ENCODE measurements around the gene SEC16B. TPM values are rescaled to one million over a fixed set of nuclear protein-coding genes. Genes with fewer than 3 reads are reported as not detected.

Gene SEC16B
- total and polyA plus RNA-seq, 9 of the 15 experiments (the other 6 are each of a cell fraction or from before 2014, with no cell fraction given): not detected

DNA sequence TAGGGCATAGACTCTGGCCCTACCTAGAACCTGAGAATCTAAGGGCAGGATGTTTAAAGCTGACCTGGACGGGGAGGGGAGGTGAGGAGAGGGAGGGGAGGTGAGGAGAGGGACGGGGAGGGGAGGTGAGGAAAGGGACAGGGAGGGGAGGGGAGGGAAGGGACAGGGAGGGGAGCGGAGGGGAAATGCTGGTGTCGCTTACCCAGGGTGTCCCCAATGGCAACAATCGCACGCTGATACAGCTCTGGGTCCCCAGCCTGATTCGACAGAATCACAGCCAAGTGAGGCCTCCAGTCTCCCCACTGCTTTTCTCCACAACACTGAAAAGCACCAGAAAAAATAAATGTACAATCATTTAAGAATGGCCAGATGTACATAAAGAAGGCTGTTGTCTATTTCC is 22.2 kb downstream of the SEC16B start:
- H3K4me1 ChIP-seq (replicated peaks in 1 of 2; ENCODE audit: control insufficient read depth in 2 of 2, insufficient read depth in 2 of 2, low read length in 2 of 2): no peaks in the 10 kb centered on the region
- BruUV-seq (replicated peaks): no TSS peak
- H3K4me3 ChIP-seq: no peak overlapping the region
- intact Hi-C loops (cut with micrococcal nuclease) (loop anchor here (2.0 to 10.0 kb wide), 3 partner anchors 335 to 1000 kb away; no protein-coding TSS in a partner anchor), in situ Hi-C loops (cut with MboI) (loop anchor here (25.0 kb wide), 1 partner anchor 1385 kb away; no protein-coding TSS in a partner anchor)
- H3K27me3 ChIP-seq (ENCODE audit: control insufficient read depth in 2 of 2, insufficient read depth in 2 of 2, low read length in 2 of 2): peaks cover 0 to 7% of the 10 kb centered on the region in 2 experiments; a peak in 1 of 5 replicates
- H3K36me3 ChIP-seq (ENCODE audit: control insufficient read depth, insufficient read depth, low read length): no peaks in the 10 kb centered on the region
- H3K27ac ChIP-seq (ENCODE audit: extremely low read depth, low read depth, low read length): no peak overlapping the region
- H3K9me3 ChIP-seq (replicated peaks; ENCODE audit: control insufficient read depth, insufficient read depth, low read depth, low read length): no peaks in the 10 kb centered on the region
- POLR2A ChIA-PET: interaction anchor here (0.6 kb wide), 1 partner anchor 14 kb away, joined by 3 read pairs; no protein-coding TSS in a partner anchor
- no peaks in the 10 kb centered on the region for H3K79me2 ChIP-seq (ENCODE audit: control insufficient read depth, insufficient read depth, low read length)
- DNase-seq (ENCODE audit: extremely low read depth in 1 of 4, low spot score in 3 of 4) (no peak), ATAC-seq (no peak), FAIRE-seq (no peak)
- no peak overlapping the region for H3K9ac ChIP-seq (ENCODE audit: insufficient read depth in 1 of 2, low read depth in 2 of 2, low read length in 2 of 2)
- CTCF ChIA-PET (ENCODE audit: low intra/inter-chr PET ratio): no interaction called here
- H3K4me2 ChIP-seq (ENCODE audit: insufficient read depth, low read length): no peak overlapping the region
- 0% methylated on average over 3 of the region's 7 CpGs for WGBS (ENCODE audit: insufficient coverage, low coverage, missing lambda C conversion rate)
- no peaks in the 10 kb centered on the region; the same call in 1 of the 2 replicates for H4K20me1 ChIP-seq (replicated peaks; ENCODE audit: control insufficient read depth, insufficient read depth, low read length)
- no peaks in the 10 kb centered on the region for H3K9me1 ChIP-seq (ENCODE audit: control insufficient read depth, insufficient read depth, low read length)
- H2AFZ ChIP-seq (ENCODE audit: low read depth, low read length): no peak overlapping the region
- TF ChIP-seq, protein P1, sequence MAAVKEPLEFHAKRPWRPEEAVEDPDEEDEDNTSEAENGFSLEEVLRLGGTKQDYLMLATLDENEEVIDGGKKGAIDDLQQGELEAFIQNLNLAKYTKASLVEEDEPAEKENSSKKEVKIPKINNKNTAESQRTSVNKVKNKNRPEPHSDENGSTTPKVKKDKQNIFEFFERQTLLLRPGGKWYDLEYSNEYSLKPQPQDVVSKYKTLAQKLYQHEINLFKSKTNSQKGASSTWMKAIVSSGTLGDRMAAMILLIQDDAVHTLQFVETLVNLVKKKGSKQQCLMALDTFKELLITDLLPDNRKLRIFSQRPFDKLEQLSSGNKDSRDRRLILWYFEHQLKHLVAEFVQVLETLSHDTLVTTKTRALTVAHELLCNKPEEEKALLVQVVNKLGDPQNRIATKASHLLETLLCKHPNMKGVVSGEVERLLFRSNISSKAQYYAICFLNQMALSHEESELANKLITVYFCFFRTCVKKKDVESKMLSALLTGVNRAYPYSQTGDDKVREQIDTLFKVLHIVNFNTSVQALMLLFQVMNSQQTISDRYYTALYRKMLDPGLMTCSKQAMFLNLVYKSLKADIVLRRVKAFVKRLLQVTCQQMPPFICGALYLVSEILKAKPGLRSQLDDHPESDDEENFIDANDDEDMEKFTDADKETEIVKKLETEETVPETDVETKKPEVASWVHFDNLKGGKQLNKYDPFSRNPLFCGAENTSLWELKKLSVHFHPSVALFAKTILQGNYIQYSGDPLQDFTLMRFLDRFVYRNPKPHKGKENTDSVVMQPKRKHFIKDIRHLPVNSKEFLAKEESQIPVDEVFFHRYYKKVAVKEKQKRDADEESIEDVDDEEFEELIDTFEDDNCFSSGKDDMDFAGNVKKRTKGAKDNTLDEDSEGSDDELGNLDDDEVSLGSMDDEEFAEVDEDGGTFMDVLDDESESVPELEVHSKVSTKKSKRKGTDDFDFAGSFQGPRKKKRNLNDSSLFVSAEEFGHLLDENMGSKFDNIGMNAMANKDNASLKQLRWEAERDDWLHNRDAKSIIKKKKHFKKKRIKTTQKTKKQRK (IDR thresholded peaks at IDR 0.05; ENCODE audit: borderline replicate concordance, low read depth, low read length): no peak
- TF ChIP-seq CBX8 (IDR thresholded peaks at IDR 0.05; ENCODE audit: borderline replicate concordance, extremely low read depth, low read depth, low read length, poor library complexity, severe bottlenecking): no peak
- no peak for TF ChIP-seq POLR2H (tag; IDR thresholded peaks at IDR 0.05; ENCODE audit: low read depth)
- no peak for TF ChIP-seq DDX20 (tag; IDR thresholded peaks at IDR 0.05; ENCODE audit: low read depth)
- no peak for TF ChIP-seq ZNF354B (CRISPR knock-in tag; IDR thresholded peaks at IDR 0.05)
- no peak for TF ChIP-seq NR3C1 (CRISPR knock-in tag; IDR thresholded peaks at IDR 0.05)
- TF ChIP-seq ZNF324 (CRISPR knock-in tag; IDR thresholded peaks at IDR 0.05): no peak
- no peak for TF ChIP-seq SPI1 (IDR thresholded peaks at IDR 0.05; ENCODE audit: borderline replicate concordance, low read depth, low read length)
- TF ChIP-seq ZNF780A (CRISPR knock-in tag; IDR thresholded peaks at IDR 0.05): no peak
- TF ChIP-seq, protein P2, sequence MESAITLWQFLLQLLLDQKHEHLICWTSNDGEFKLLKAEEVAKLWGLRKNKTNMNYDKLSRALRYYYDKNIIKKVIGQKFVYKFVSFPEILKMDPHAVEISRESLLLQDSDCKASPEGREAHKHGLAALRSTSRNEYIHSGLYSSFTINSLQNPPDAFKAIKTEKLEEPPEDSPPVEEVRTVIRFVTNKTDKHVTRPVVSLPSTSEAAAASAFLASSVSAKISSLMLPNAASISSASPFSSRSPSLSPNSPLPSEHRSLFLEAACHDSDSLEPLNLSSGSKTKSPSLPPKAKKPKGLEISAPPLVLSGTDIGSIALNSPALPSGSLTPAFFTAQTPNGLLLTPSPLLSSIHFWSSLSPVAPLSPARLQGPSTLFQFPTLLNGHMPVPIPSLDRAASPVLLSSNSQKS (CRISPR knock-in tag; IDR thresholded peaks at IDR 0.05): no peak
- TF ChIP-seq, protein P3, sequence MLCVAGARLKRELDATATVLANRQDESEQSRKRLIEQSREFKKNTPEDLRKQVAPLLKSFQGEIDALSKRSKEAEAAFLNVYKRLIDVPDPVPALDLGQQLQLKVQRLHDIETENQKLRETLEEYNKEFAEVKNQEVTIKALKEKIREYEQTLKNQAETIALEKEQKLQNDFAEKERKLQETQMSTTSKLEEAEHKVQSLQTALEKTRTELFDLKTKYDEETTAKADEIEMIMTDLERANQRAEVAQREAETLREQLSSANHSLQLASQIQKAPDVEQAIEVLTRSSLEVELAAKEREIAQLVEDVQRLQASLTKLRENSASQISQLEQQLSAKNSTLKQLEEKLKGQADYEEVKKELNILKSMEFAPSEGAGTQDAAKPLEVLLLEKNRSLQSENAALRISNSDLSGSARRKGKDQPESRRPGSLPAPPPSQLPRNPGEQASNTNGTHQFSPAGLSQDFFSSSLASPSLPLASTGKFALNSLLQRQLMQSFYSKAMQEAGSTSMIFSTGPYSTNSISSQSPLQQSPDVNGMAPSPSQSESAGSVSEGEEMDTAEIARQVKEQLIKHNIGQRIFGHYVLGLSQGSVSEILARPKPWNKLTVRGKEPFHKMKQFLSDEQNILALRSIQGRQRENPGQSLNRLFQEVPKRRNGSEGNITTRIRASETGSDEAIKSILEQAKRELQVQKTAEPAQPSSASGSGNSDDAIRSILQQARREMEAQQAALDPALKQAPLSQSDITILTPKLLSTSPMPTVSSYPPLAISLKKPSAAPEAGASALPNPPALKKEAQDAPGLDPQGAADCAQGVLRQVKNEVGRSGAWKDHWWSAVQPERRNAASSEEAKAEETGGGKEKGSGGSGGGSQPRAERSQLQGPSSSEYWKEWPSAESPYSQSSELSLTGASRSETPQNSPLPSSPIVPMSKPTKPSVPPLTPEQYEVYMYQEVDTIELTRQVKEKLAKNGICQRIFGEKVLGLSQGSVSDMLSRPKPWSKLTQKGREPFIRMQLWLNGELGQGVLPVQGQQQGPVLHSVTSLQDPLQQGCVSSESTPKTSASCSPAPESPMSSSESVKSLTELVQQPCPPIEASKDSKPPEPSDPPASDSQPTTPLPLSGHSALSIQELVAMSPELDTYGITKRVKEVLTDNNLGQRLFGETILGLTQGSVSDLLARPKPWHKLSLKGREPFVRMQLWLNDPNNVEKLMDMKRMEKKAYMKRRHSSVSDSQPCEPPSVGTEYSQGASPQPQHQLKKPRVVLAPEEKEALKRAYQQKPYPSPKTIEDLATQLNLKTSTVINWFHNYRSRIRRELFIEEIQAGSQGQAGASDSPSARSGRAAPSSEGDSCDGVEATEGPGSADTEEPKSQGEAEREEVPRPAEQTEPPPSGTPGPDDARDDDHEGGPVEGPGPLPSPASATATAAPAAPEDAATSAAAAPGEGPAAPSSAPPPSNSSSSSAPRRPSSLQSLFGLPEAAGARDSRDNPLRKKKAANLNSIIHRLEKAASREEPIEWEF (CRISPR knock-in tag; IDR thresholded peaks at IDR 0.05): no peak
- TF ChIP-seq HNRNPL (IDR thresholded peaks at IDR 0.05; ENCODE audit: low read depth, low read length): no peak

Data from K562 (cell line).